Activated CD8-positive, alpha-beta memory T cell treated with anti-CD3 and anti-CD28 coated beads for 1 hour (primary cell): ENCODE results near the gene USP6NL.

ENCODE experiments used
- DNase-seq, 2 donors: peaks; one replicate each; pipeline ENCODE4 v3.0.0-alpha.2; 2020; ENCODE audit warnings: low read depth in 1 of 2; ENCODE audit errors: extremely low read depth in 1 of 2

The USP6NL gene

DNA sequence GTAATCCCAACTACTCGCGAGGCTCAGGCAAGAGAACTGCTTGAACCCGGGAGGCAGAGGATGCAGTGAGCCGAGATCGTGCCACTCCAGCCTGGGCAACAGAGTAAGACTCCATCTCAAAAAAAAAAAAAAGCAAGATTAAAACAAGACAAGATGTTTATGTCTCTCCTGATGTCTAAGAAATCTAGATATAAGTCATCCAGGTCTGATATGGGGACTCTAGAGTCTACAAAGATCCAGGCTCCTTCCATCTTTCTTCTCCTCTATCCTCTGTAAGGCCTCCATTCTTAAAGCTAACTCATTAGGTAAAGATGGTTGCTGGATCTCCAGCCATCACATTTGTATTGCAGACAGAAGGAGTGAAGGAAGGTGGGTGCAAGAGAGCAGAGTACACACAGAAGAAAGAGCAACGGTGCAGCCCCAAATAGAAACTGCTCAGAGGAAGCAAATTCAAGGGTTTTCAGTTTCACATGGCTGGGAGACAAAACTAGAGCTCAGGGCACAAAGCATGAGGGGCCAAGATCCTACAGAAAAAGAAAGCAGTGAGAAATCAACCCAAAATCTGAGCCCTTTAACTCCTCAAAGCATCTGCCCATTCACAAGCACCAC, 57.6 kb downstream of the USP6NL start:
- no peak for DNase-seq

DNA sequence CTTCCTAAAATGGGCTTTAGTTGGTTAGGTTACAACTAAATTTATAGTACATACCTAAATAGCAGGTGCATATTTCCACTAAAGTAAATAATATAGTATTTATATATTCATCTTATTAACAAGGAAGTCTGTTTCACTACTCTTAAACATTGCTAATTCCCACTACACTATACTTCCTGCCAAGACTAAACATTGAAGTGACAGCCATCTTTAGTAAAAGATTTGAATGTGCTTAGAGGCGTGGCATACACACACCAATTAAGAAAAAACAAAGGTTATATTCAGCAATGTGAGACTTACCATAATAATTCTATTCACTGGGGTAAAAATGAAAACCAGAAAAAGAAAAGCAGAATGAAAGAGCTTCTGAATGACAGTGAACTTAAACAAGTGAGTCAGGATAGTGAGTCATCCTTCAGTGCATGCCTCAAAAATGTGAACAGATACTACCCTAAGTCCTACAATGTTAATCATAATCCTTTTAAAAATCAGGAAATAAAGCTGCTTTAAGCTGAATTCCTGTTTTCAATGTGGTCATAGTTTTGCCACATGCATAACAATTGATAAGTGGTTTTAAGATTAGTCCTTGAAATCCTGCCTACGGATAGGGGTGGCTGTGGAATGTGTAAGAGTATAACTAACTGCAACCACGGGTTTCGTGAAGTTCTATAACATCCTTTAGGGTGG, 59.4 kb downstream of the USP6NL start:
- DNase-seq, result no peak

- DNase-seq, result no peak
These were observed 60.3 kb downstream of the USP6NL start for GRCh38 chr10:11551104-11551503.

DNA sequence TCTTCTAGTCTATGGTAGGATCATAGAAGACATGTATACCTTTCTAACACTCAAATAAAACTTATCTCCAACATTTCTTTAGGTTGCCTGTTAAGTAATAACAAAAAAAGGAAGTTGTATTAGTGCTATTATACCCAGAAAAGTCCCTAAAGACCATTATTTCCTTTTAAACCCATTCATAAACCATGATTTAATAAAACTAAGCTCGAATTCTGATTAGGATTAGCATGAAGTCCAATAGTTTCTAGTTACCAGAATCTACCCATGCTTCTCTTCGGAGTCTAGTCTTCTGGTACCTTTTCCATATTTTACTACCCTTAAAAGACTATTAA, 62.7 kb downstream of the USP6NL start:
- no peak for DNase-seq

DNA sequence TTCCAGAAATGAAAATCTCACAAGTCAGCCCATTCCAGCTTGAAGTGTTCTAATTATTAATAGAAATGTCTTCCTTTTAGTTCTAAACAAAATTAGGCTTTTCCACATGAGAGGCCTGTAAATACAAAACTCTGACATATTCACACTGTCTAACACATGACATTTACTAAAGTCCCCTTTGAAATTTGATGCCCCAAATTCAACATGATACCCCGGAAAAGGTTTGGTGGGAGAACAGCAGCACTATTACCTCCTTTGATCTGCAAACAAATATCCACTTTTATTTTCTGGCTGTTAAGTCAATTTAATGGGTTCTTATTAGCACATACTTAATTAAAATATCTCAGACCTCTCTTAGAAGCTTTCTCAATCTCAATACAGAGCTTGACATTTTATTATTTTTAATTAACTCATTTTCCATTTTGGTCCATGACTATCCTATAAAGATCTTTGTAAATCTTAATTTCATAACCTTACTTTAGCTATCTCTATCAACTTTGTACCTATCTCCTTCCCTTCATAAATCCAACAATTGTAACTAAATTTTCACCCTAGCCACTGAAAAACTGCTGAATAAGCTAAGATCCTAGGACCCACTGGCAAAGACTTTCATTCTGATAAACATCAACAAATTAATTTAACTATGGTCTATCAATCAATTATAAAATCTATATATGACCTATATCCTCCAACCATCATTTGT, 63.2 kb downstream of the USP6NL start:
- DNase-seq, result no peak

DNA sequence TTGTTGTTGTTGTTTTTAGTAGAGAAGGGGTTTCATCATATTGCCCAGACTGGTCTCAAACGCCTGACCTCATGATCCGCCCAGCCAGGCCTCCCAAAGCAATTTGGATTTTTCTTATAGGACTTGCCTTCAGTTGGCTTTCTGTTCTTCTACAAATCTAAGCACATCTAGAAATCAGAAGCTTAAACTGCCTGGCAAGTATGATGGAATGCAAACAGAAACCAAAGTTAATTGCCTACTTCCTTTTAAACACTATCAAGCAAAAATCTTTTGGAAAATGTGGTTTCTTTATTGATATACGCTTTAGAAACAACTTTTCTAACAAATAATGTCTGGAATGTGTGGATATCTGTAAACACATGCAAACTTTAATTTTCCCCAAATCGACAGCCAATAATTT, 64.9 kb downstream of the USP6NL start:
- DNase-seq, result no peak

- no peak for DNase-seq
These were observed 70.2 kb downstream of the USP6NL start for GRCh38 chr10:11541296-11541695.

GRCh38 chr10:11539191-11539868, 72.1 kb downstream of the USP6NL start:
- no peak for DNase-seq

GRCh38 chr10:11538834-11539190, 72.6 kb downstream of the USP6NL start:
- DNase-seq, result no peak

GRCh38 chr10:11536228-11536627, 75.2 kb downstream of the USP6NL start:
- no peak for DNase-seq

DNA sequence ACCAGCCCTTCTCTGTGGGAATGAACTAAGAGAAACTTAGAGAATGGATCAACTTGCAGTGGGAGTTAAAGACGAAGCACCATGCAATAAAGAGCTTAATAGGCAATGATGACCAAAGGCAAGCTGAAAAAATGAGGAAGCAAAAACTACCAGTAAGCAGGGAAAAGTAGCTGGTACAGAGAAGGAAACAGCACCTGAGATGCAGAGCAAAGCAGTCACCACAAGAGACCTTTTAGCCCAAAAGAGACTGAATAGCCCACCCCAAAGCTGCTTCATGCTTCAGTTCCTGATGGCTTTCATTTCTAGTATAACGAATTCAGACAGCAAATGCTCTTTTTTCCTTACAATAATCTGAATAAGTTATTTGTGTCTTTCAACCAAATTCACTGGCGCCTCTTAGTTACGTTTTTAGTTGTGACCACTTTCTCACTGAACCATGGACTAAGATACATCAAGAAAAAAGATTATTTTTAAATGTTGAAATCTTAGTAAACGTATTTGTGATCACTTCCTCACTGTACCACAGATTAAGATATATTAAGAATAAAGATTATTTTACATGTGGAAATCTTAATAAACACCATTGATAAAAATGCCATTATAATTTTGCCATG, 76.0 kb downstream of the USP6NL start:
- DNase-seq, result no peak

DNA sequence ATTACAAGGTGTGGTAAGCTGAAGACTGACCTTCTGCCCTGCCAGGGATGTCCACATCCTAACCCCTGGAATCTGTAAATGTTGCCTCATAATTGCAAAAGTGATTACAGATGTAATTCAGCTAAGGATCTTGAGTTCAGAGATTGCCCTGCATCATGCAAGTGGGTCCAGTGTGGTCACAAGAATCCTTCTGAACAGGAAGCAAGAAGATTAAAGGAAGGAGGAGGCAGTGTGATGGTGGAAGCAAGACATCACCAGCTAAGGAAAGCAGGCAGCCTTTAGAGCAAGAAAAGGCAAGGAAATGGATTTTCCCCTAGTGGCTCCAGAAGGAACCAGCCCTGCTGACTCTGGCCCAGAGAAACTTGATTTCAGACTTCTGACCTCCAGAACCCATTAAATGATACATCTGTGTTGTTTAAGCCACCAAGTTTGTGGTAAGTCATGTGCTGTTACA, 78.1 kb downstream of the USP6NL start:
- no peak for DNase-seq

DNA sequence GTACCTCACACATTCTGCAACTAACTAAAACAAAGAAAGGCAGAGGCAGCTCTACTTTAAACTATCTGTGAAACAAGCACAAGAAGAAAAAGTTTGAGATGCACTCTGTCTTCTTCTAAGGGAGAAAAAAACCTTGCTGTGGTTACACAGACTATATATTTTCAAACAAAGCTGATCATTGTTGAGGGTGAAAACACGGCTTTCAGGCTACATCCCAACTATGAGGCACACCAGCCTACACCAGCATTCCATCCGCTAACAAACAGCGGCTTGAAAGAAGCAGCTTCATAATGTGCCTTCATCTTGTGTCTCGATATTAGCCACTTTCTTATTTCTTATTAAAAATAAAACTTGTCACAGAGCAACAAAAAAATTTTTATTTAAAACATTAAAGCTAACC, 79.1 kb downstream of the USP6NL start:
- DNase-seq, result no peak

- no peak for DNase-seq
These were observed 80.6 kb downstream of the USP6NL start for GRCh38 chr10:11530806-11531205.

GRCh38 chr10:11529276-11529903, 82.1 kb downstream of the USP6NL start:
- no peak for DNase-seq

- DNase-seq, result no peak
These were observed 83.2 kb downstream of the USP6NL start for GRCh38 chr10:11528286-11528685.

- no peak for DNase-seq
These were observed 83.7 kb downstream of the USP6NL start for GRCh38 chr10:11527691-11528255.

DNA sequence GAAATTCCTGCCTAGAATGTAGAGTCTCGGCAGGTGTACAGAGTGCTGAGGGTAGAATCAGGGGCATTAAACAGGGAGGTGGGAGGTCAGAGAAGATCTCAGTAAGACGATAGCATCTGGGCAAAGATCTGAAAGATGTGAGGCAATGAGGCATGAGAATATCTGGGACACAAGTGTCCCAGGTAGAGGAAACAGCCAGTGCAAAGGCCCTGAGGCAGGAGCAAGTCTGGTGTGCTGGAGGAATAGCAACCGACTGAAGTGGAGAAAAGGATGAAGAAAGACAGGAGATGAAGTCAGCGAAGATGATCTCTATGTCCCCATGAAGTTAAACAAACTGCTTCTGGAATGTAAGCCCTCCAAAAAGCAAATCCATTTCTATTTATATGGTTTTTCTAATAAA, 84.4 kb downstream of the USP6NL start:
- DNase-seq, result no peak

DNA sequence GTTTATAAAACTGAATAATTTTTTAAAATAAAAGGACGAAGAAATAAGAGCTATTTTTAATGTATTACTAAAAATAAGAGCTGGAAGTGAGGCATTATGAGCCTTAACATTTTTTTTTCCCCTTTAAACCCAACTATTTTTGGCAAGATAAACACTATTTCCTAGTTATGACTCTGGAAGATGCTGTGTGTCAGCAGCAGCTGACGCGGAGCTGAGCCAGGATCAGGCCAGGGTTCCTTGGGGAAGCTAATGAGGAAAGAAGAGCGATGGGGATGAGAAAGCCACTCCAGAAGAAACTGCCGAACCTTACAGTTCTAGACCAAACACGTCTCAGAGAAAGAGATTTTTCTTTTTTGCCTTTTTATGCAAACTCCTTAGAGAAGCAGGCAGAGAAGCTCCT, 85.9 kb downstream of the USP6NL start:
- no peak for DNase-seq

GRCh38 chr10:11522821-11523245, 88.6 kb downstream of the USP6NL start:
- DNase-seq, result no peak

- DNase-seq, result no peak
These were observed 89.6 kb downstream of the USP6NL start for GRCh38 chr10:11521860-11522259.
